ENCODE data around the gene ZMYND10. TPM values are rescaled to one million over a fixed set of nuclear protein-coding genes. Genes with fewer than 3 reads are reported as not detected.

ZMYND10 gene
- under 1 TPM; 0.47 to 0.49 TPM for total RNA-seq
- long read RNA-seq, result 0 reads

DNA sequence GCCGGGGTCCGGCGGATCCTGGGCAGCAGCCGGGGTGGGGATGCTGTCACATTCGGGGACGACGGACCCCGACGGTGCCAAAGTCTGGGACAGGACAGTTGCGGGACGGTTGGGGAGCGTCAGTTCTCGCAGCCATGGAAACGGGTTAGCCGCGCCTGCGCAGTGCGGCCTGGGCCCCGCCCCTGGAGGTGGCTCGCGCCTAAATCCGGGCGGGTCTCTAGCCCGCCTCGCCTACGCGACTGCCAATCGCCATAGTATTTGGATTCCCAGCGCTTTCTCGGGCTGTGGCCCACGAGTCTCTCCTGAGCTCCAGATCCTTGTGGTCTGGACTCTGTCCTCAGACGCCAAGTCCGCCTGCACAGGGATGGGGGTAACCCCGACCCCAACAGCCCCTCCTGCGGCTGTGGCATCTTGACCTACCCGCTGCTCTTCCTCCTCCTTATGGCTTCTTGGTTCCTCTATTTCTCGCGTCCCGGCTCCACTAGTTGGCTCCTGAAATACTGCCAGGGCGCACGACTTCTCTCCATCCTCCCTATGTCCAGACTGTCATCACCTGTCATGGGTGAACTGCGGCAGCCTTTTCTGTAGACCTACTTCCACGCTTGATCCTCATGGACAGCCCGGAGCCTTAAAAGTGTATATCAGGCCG is at the start of gene ZMYND10:
Gene ZMYND10 (minus strand): TSS at position 147 of the 649 bp plus-strand sequence. CDS start 153 bp downstream, outside the sequence.
- DNase-seq (peak; percentile 72 to 79), ATAC-seq (peak; percentile 52)
- intact Hi-C loops (cut with DNase I, micrococcal nuclease), result no loop called here

DNA sequence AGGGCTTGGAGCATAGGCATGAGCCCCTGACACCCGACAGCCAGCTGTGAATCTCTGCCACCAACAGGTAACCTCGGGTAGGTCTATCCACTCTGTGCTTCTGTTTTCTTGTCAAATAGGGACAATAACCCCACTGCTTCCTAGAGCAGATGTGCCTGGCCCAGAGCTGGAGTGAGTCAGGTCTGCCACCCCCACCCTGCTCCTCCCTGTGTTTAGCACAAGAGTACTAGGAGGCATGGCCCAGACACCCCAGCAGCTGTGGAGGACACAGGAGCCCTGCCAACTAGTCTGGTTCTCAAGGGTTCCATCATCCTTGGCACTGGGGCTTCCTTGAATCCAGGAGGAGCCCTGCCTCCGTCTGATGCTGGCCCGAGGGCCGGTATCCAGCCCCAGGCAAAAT is 47.5 kb upstream of the ZMYND10 start:
- ATAC-seq (no peak), DNase-seq (no peak)

GRCh38 chr3:50392101-50392715 is 46.7 kb upstream of the ZMYND10 start:
- intact Hi-C loops (cut with DNase I, micrococcal nuclease), result no loop called here

More for the DNA sequence above, 47.5 kb upstream of the ZMYND10 start:
- intact Hi-C loops (cut with DNase I, micrococcal nuclease), result no loop called here

DNA sequence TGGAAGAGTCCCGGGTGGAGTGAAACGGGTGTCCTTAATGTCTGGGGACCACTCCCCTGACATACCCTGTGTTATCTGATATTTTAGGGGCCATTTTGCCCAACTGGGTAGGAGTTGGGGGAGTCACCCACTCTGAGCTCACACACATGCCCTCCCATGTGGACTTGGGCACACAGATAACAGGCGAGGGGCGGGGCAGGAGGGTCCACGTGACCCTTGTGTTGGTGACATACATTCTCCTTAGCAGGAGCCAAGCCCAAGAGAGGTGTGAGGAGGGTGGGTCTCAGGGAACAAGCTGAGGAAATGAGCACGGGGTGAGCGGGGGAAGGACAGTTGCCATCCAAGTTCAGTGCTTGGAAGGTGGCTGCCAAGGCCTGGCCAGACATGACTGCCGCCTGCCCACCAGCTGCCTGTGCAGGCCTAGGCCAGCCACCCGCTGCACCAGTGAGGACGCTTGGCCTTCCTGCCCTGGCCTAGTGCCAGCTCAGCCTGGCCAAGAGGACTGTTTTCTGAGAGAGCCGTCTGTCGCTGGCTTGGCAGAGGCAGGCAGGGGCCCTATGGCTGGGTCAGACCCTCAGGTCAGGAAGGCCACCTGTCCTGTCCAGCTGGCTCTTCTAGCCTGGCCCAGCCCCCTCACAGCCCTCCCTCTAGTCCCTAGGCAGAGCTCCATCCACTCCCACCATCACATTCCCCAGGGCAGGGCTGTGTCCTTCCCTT is 45.1 kb upstream of the ZMYND10 start:
- intact Hi-C loops (cut with DNase I, micrococcal nuclease), result no loop called here
- ATAC-seq, result peak; percentile 83
- peak; percentile 38 to 56 for DNase-seq

More at GRCh38 chr3:50392101-50392715, 46.7 kb upstream of the ZMYND10 start:
- no peak for ATAC-seq
- no peak for DNase-seq

- ATAC-seq (no peak), DNase-seq (no peak)
- intact Hi-C loops (cut with DNase I, micrococcal nuclease), result no loop called here
These were observed 43.9 kb upstream of the ZMYND10 start for GRCh38 chr3:50389414-50389767.

- ATAC-seq (no peak), DNase-seq (no peak)
- intact Hi-C loops (cut with DNase I, micrococcal nuclease), result no loop called here
These were observed 43.3 kb upstream of the ZMYND10 start for GRCh38 chr3:50388720-50389413.

DNA sequence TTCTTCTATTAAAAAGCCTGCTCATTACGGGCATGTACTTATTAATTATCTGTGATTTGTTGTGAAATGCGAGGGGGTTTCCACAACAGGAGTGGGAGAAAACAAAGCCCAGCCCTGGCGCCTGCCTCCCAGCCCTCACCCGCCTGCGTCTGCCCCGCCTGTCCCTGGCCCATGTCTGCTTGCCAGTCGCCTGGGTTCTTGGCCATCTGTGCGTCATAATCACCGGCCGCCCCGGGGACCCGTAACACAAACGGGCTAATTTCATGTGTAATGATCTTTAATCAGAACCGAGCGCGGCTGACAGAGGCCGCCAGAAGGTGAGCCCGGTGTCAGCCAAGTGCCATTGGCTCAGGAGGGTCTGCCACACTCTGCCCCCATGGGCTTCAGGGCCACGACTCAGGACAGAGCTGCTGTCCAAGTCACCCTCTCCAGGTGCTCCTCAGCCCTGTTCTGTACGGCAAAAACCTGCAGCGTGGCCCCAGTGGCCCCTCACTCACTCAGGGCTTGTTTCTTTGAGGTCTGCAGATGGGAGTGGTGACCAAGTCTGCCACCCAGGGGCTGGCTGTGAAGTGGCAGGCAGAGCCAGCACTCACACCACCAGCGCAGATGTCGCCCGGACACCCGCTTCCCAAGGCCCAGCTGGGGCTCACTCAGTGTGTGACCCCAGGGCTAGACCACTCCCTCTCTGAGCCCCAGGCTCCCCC is 42.6 kb upstream of the ZMYND10 start:
- intact Hi-C loops (cut with DNase I, micrococcal nuclease), result no loop called here
- DNase-seq, result no peak
- ATAC-seq, result peak; percentile 39

DNA sequence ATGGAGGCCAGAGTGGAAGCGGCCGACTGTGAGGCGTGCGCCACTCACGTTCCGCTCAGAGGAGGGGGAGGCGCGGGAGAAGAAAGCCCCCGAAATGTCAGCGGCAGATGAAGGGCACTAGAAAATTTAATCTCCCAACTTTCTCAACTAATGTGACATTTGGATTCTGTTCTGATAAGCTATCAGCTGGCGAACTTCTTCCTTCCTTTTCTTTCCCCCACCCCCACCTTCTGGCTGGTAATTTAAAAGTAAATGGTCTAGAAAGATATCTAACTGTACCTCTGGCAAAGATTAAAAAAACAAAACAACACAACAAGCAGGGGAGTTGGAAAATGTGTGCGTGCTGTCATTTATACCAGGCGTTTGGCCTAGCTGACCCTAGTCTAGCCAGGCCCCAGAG is 40.2 kb upstream of the ZMYND10 start:
- ATAC-seq (no peak), DNase-seq (no peak)
- intact Hi-C loops (cut with DNase I, micrococcal nuclease), result no loop called here

- no peak for ATAC-seq
- intact Hi-C loops (cut with DNase I, micrococcal nuclease), result no loop called here
- no peak for DNase-seq
These were observed 38.2 kb upstream of the ZMYND10 start for GRCh38 chr3:50383750-50384149.

- ATAC-seq (no peak), DNase-seq (no peak)
- intact Hi-C loops (cut with DNase I, micrococcal nuclease), result no loop called here
These were observed 37.2 kb upstream of the ZMYND10 start for GRCh38 chr3:50382722-50383121.

GRCh38 chr3:50381383-50381782 is 35.9 kb upstream of the ZMYND10 start:
- ATAC-seq (no peak), DNase-seq (no peak)
- intact Hi-C loops (cut with DNase I, micrococcal nuclease), result no loop called here

- intact Hi-C loops (cut with DNase I, micrococcal nuclease), result no loop called here
- ATAC-seq (no peak), DNase-seq (no peak)
These were observed 35.0 kb upstream of the ZMYND10 start for GRCh38 chr3:50380405-50381085.

- intact Hi-C loops (cut with DNase I, micrococcal nuclease), result no loop called here
- DNase-seq (no peak), ATAC-seq (no peak)
These were observed 33.2 kb upstream of the ZMYND10 start for GRCh38 chr3:50378757-50379156.

DNA sequence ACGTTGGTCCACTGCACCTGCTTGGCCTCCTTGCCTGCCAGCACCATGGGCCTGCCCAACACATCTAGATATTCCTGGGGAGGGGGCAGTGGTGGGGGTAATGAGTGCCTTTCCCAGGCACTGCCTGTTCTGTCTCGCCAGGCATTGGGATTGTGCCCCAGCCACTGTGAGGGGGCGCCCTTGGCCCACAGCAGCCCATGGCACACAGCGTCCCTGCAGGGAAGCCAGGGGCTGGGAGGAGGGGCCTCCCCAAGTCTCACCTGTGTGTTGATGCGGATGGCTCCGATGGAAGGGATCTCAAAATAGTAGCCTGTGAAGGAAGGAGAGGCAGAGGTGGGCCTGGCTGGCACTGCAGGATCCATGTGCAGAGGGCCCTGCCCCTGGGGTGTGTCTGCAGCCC is 32.5 kb upstream of the ZMYND10 start:
- intact Hi-C loops (cut with DNase I, micrococcal nuclease), result no loop called here

DNA sequence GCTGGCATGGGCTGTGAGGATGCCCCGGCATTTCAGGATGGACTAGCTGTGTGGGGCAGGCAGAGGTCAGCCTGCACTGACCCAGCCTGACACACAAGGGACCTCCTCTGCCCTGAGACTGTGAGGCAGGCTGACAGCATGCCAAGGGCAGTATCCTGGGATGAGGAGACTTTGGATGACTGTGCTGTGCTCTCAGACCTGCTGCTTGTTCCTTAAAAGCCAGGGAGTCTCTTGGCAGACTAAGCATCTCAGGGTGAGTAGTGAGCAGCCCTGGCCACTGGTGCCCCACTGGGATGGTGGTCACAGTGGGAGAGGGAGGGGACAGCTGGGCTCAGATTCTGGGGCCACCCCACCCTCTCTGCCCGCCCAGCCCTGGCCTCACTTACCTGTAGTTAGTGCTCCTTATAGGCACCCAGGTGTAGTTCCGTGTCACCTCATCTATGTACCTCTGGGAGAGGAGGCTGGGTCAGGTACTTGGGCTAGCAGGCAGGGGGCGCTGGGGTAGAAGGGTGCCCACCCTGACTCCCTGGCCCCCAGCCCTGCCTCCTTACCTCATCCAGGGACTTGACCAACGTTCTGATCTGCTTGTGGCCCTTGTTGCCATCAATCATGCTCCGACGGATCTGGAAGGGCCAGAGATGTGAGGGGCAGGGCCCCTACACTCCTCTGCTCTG is 29.9 kb upstream of the ZMYND10 start:
- no peak for DNase-seq
- ATAC-seq, result no peak
- intact Hi-C loops (cut with DNase I, micrococcal nuclease), result no loop called here

More for the DNA sequence above, 32.5 kb upstream of the ZMYND10 start:
- DNase-seq, result no peak
- ATAC-seq, result no peak

DNA sequence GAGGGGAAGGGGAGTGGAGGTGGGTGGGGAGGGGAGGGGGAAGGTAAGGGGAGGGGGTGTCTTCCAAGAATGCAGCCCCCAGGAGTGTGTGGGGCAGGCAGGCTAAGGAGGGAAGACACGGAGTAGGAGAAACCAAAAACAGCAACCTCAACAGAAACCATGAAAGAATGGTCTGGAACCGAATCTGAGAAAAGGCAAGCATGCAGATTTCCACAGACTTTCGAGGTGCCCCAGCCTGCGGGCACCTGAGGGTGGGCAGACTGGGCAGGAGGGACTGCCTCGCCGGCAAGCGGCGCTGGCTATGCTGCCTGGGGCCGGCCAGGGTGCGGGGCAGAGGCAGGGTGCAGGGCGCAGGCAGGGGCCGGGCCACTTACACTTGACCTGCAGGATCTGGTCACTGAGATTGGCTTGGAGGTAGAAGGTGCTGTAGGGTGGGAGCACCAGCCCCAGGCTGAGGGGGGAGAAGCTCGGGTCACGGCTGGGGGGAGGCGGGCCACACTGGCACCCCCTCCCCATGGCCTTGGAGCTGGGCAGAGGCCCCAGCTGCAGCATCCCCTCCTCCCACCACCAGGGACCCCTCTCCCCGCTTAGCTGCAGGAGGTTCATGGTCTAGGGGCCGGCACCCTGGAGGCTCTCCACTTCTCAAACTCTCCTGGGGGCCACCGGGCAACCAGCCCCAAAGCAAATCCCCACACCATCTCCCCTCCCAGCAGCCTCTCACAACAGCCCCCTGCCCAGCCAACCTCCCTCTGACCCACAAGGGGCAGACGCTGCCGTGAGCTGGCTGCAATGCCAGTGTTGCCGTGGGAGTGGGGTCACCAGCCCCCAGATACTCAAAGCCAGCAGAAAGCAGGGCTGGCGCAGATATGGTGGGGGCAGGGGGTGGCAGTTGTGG is 29.1 kb upstream of the ZMYND10 start:
- ATAC-seq (no peak), DNase-seq (no peak)
- intact Hi-C loops (cut with DNase I, micrococcal nuclease), result no loop called here

Measured in left colon (tissue), 2 donors.